B cell (primary cell): ENCODE results near the gene CD28. TPM values are rescaled to one million over a fixed set of nuclear protein-coding genes. Genes with fewer than 3 reads are reported as not detected.

ENCODE experiments used
- ATAC-seq: fragments of 200-7000 bp; cut with Tn5 transposase; one replicate; pipeline ENCODE4 v1.10.0; 2021; ENCODE audit warnings: low read depth, mild to moderate bottlenecking, moderate number of reproducible peaks, moderate library complexity
- CTCF ChIA-PET: fragments of 350-600 bp; sonication (Branson Sonifier 250); formaldehyde crosslinking; loops from one replicate; lab custom pipeline; 2021; ENCODE audit warnings: antibody characterized with exemption, inconsistent platforms; lab: Charles Lee
- POLR2A ChIA-PET: fragments of 350-600 bp; sonication (Branson Sonifier 250); formaldehyde crosslinking; loops from one replicate; lab custom pipeline; 2021; ENCODE audit warnings: antibody characterized with exemption; lab: Charles Lee
- DNase-seq: peaks from one replicate; pipeline ENCODE4 v3.0.0; 2013
- H2AFZ ChIP-seq: 2 replicates; pipeline ENCODE4 v1.6.1; 2012; ENCODE audit warnings: mild to moderate bottlenecking, low read depth, low read length; ENCODE audit not compliant: insufficient read depth, poor library complexity, severe bottlenecking
- H3K27ac ChIP-seq, 2 donors: 1 replicate in 1 of 2; 2 replicates in 1 of 2; pipeline ENCODE4 v1.5.1; 2012 to 2013; ENCODE audit warnings: low read length in 2 of 2, mild to moderate bottlenecking in 2 of 2, moderate library complexity in 1 of 2
- H3K27me3 ChIP-seq, 4 experiments: fragments of 200-600 bp in 1 of 4; sonication (generic) in 1 of 4; replicated peaks in 1 of 4; 1 replicate in 2 of 4; 2 replicates in 2 of 4; pipeline versions ENCODE4 v1.6.1 to v1.7.0; 2013 to 2016; ENCODE audit warnings: low read length in 3 of 4, mild to moderate bottlenecking in 2 of 4, mixed read lengths in 1 of 4, moderate library complexity in 1 of 4; ENCODE audit not compliant: insufficient read depth in 4 of 4, control insufficient read depth in 3 of 4; ENCODE audit errors: control extremely low read depth in 1 of 4
- H3K36me3 ChIP-seq, 2 experiments: replicated peaks in 1 of 2; 1 replicate in 1 of 2; 2 replicates in 1 of 2; pipeline versions ENCODE4 v1.6.1 to v1.7.1; 2013; ENCODE audit warnings: low read length in 1 of 2; ENCODE audit not compliant: insufficient read depth in 2 of 2, control insufficient read depth in 1 of 2; ENCODE audit errors: control extremely low read depth in 1 of 2, extremely low read depth in 1 of 2
- H3K4me1 ChIP-seq, 2 donors: fragments of 200-600 bp in 1 of 2; sonication (generic) in 1 of 2; 1 replicate in 1 of 2; 2 replicates in 1 of 2; pipeline versions ENCODE4 v1.5.1 to v1.6.1; 2013 to 2017; ENCODE audit warnings: low read length in 2 of 2; ENCODE audit not compliant: control insufficient read depth in 2 of 2, insufficient read depth in 2 of 2
- H3K4me2 ChIP-seq: replicated peaks from 2 replicates; pipeline ENCODE3; 2012; ENCODE audit warnings: mild to moderate bottlenecking, low read depth, low read length; ENCODE audit not compliant: poor library complexity, severe bottlenecking
- H3K4me3 ChIP-seq, 5 experiments: fragments of 200-600 bp in 1 of 5; sonication (generic) in 1 of 5; 1 replicate in 3 of 5; 2 replicates in 2 of 5; pipeline versions ENCODE4 v1.5.1 to v1.7.0; 2011 to 2016; ENCODE audit warnings: low read length in 4 of 5, mild to moderate bottlenecking in 4 of 5, low read depth in 2 of 5, control low read depth in 1 of 5, moderate library complexity in 1 of 5; ENCODE audit not compliant: insufficient read depth in 1 of 5; ENCODE audit errors: control extremely low read depth in 1 of 5, extremely low read depth in 1 of 5
- H3K79me2 ChIP-seq: fragments of 200-600 bp; sonication (generic); one replicate; pipeline ENCODE4 v1.6.0; 2016; ENCODE audit warnings: low read length; ENCODE audit not compliant: control insufficient read depth, insufficient read depth
- H3K9ac ChIP-seq: fragments of 200-600 bp; sonication (generic); 2 replicates; pipeline ENCODE4 v1.6.1; 2017; ENCODE audit warnings: mild to moderate bottlenecking, low read length, moderate library complexity
- H3K9me3 ChIP-seq, 3 donors: one replicate each; pipeline versions ENCODE4 v1.6.1 to v1.7.1; 2013; ENCODE audit warnings: low read length in 2 of 3; ENCODE audit not compliant: control insufficient read depth in 2 of 3, insufficient read depth in 1 of 3; ENCODE audit errors: control extremely low read depth in 1 of 3
- H4K20me1 ChIP-seq: 2 replicates; pipeline ENCODE4 v1.6.0; 2012; ENCODE audit warnings: mild to moderate bottlenecking, low read length; ENCODE audit not compliant: insufficient read depth, control insufficient read depth, poor library complexity, severe bottlenecking
- H3K27ac Mint-ChIP-seq: one replicate; pipeline ENCODE4 v1.8.0; 2021; ENCODE audit warnings: mixed read lengths
- H3K27me3 Mint-ChIP-seq: one replicate; pipeline ENCODE4 v1.8.0; 2021; ENCODE audit warnings: mixed read lengths
- H3K4me1 Mint-ChIP-seq: one replicate; pipeline ENCODE4 v1.8.0; 2021; ENCODE audit warnings: mixed read lengths
- H3K4me3 Mint-ChIP-seq: one replicate; pipeline ENCODE4 v1.8.0; 2021; ENCODE audit warnings: mixed read lengths
- H3K9me3 Mint-ChIP-seq: one replicate; pipeline ENCODE4 v1.8.0; 2022; ENCODE audit warnings: mixed read lengths; ENCODE audit not compliant: insufficient read depth
- CTCF ChIP-seq: fragments of 200-600 bp; IDR thresholded peaks from one replicate; pipeline ENCODE4 v1.8.0; 2022; ENCODE audit warnings: antibody characterized with exemption, mild to moderate bottlenecking
- EZH2 ChIP-seq: IDR thresholded peaks from 2 replicates; pipeline ENCODE4 v1.6.1; 2012; ENCODE audit warnings: borderline replicate concordance, low read depth, mild to moderate bottlenecking, moderate library complexity, low read length; ENCODE audit not compliant: insufficient read depth, poor library complexity, severe bottlenecking
- WGBS: methylation state at CpG from one replicate; pipeline ENCODE4 v1.1.5; 2013; ENCODE audit warnings: missing lambda C conversion rate; ENCODE audit not compliant: insufficient coverage; 5-methylcytosine and 5-hydroxymethylcytosine counted together
- intact Hi-C: fragments of 100-400 bp; cut with micrococcal nuclease; formaldehyde crosslinking; loops from one replicate; pipeline ENCODE4 v1.10.0; 2022
- polyA plus RNA-seq: library from polyadenylated mRNA; depleted of rRNA; stranded (reverse); fragments of >200 nt; gene quantifications from 2 replicates; pipeline ENCODE4 v1.2.3, GENCODE V29; 2012
- total RNA-seq, 2 donors: library from RNA; stranded (reverse); fragments of 120-200 nt in 1 of 2; gene quantifications; 1 replicate in 1 of 2; 2 replicates in 1 of 2; pipeline versions ENCODE4 v1.2.3 to v1.2.4, GENCODE V29; 2013 to 2022

The CD28 gene
- total and polyA plus RNA-seq, 2 donors (not counting 1 experiment from before 2014, with no cell fraction given): 0.18 to 0.37 TPM

DNA sequence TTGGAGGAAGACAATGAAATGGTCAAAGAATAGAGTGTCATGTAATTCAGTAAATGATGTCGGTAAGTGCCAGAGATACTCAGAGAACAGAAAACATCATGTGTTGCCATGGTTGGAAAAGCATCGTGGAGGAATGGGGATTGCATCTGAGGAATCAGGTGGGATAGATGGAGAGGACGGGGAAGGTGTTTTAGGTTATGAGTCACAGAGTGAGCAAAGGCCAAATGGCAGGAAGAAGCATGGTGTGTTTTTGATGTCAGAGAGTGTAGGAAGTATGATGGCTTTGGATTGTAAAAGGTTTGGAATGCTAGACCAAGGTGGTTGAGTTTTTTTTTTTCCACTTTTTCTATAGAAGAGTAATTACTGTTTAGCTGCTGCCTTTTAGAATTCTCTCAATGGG is 27.5 kb upstream of the CD28 start:
- no peak overlapping the region for H3K4me3 Mint-ChIP-seq
- ATAC-seq: no peak
- peaks cover 6 to 10% of the 10 kb centered on the region in 2 donors for H3K4me1 ChIP-seq
- H3K36me3 ChIP-seq: no peaks in the 10 kb centered on the region
- no peak overlapping the region for H2AFZ ChIP-seq
- TF ChIP-seq EZH2 (no peak), CTCF (no peak)
- H3K4me2 ChIP-seq: no peak overlapping the region
- H3K27me3 ChIP-seq: peaks cover 0 to 31% (median 13%) of the 10 kb centered on the region in 4 experiments
- no peaks in the 10 kb centered on the region for H3K79me2 ChIP-seq
- H3K27me3 Mint-ChIP-seq: peaks cover 72% of the 10 kb centered on the region
- no peaks in the 10 kb centered on the region for H4K20me1 ChIP-seq
- intact Hi-C loops: no loop called here
- WGBS: 94% methylated on average over 3 of the region's 3 CpGs
- CTCF ChIA-PET: no interaction called here
- H3K27ac Mint-ChIP-seq: no peak overlapping the region
- DNase-seq: no peak
- H3K4me3 ChIP-seq: no peak overlapping the region
- peaks cover 4% of the 10 kb centered on the region for H3K4me1 Mint-ChIP-seq
- no peaks in the 10 kb centered on the region for H3K9me3 Mint-ChIP-seq
- no peak overlapping the region for H3K27ac ChIP-seq
- POLR2A ChIA-PET: no interaction called here
- H3K9ac ChIP-seq: no peak overlapping the region
- H3K9me3 ChIP-seq: peaks cover 0 to 5% (median 0%) of the 10 kb centered on the region in 3 donors

- Histone ChIP-seq H3K9ac (no peak overlapping the region), H3K4me1 (peaks cover 4 to 7% of the 10 kb centered on the region in 2 donors), H3K79me2 (no peaks in the 10 kb centered on the region), H2AFZ (no peak overlapping the region), H3K27me3 (peaks cover 0 to 32% (median 17%) of the 10 kb centered on the region in 4 experiments), H3K4me2 (no peak overlapping the region), H3K9me3 (peaks cover 0 to 5% (median 0%) of the 10 kb centered on the region in 3 donors), H4K20me1 (no peaks in the 10 kb centered on the region), H3K4me3 (no peak overlapping the region), H3K36me3 (no peaks in the 10 kb centered on the region), H3K27ac (no peak overlapping the region)
- TF ChIP-seq CTCF (no peak), EZH2 (no peak)
- Mint-ChIP-seq H3K4me1 (no peaks in the 10 kb centered on the region), H3K4me3 (no peak overlapping the region), H3K9me3 (no peaks in the 10 kb centered on the region), H3K27ac (no peak overlapping the region), H3K27me3 (peaks cover 71% of the 10 kb centered on the region)
- ChIA-PET CTCF (no interaction called here), POLR2A (no interaction called here)
- intact Hi-C loops: no loop called here
- ATAC-seq: no peak
- DNase-seq: no peak
Observed at GRCh38 chr2:203679401-203679800, 27.0 kb upstream of the CD28 start.
